Stimulated activated CD4-positive, alpha-beta T cell treated with anti-CD3 and anti-CD28 coated beads, TNF-alpha, amount 100 ng/mL, for 24 hours (primary cell): ENCODE data around the gene TBC1D9B.
"Not testable (repeated sequence)": the region's sequence is repeated elsewhere in the genome, so short reads cannot be mapped to it uniquely, and the experiment has no call there.

Experiments used
- DNase-seq, 3 experiments: peaks; one replicate each; pipeline ENCODE4 v3.0.0-alpha.2; 2020; ENCODE audit warnings: low read depth in 3 of 3

The TBC1D9B gene

GRCh38 chr5:179839328-179840256, 68.1 kb downstream of the TBC1D9B start:
- no peak for DNase-seq

GRCh38 chr5:179837076-179838011, 70.4 kb downstream of the TBC1D9B start:
- no peak for DNase-seq

GRCh38 chr5:179836225-179837019, 71.3 kb downstream of the TBC1D9B start:
- DNase-seq = peak in 1 of 3 experiments; percentile 49

- not testable (repeated sequence) for DNase-seq
Observed at GRCh38 chr5:179834871-179835270, 72.8 kb downstream of the TBC1D9B start.

- no peak for DNase-seq
Observed at GRCh38 chr5:179834120-179834519, 73.6 kb downstream of the TBC1D9B start.

- DNase-seq = no peak
Observed at GRCh38 chr5:179833709-179834070, 74.0 kb downstream of the TBC1D9B start.

- DNase-seq = no peak
Observed at GRCh38 chr5:179833056-179833708, 74.5 kb downstream of the TBC1D9B start.

- no peak for DNase-seq
Observed at GRCh38 chr5:179832039-179832745, 75.5 kb downstream of the TBC1D9B start.

GRCh38 chr5:179830818-179831468, 76.8 kb downstream of the TBC1D9B start:
- no peak for DNase-seq

- DNase-seq = no peak
Observed at GRCh38 chr5:179829732-179830435, 77.8 kb downstream of the TBC1D9B start.

- no peak for DNase-seq
Observed at GRCh38 chr5:179828756-179829421, 78.8 kb downstream of the TBC1D9B start.

- DNase-seq = peak in 1 of 3 experiments; percentile 62
Observed at GRCh38 chr5:179827680-179828079, 80.0 kb downstream of the TBC1D9B start.

- DNase-seq = no peak
Observed at GRCh38 chr5:179825655-179826182, 82.0 kb downstream of the TBC1D9B start.

- DNase-seq = no peak
Observed at GRCh38 chr5:179824745-179825112, 83.0 kb downstream of the TBC1D9B start.

- DNase-seq = no peak
Observed at GRCh38 chr5:179823937-179824744, 83.6 kb downstream of the TBC1D9B start.

- no peak for DNase-seq
Observed at GRCh38 chr5:179822444-179822990, 85.2 kb downstream of the TBC1D9B start.

GRCh38 chr5:179822059-179822432, 85.7 kb downstream of the TBC1D9B start:
- no peak for DNase-seq
